SK-N-SH (cell line): ENCODE results near the gene SLX4IP. TPM values are rescaled to one million over a fixed set of nuclear protein-coding genes. Genes with fewer than 3 reads are reported as not detected.

Experiments used
- CTCF ChIA-PET: fragments of 300-600, 350-600 bp; formaldehyde crosslinking; extraction: SDS; loops from one replicate; lab custom pipeline; 2021; lab: Yijun Ruan, JAX
- POLR2A ChIA-PET: fragments of 350-600 bp; sonication (Branson Sonifier 250); formaldehyde crosslinking; extraction: SDS; loops from one replicate; lab custom pipeline; 2020; ENCODE audit warnings: antibody characterized with exemption, inconsistent platforms; lab: Yijun Ruan, JAX
- DNase-seq: peaks from one replicate; pipeline ENCODE4 v3.0.0; 2012
- H2AFZ ChIP-seq: fragments of 200-600 bp; sonication (generic); 2 replicates; pipeline ENCODE4 v1.8.1; 2016; ENCODE audit warnings: antibody characterized with exemption, mild to moderate bottlenecking, low read depth
- H3F3A ChIP-seq: fragments of 200-600 bp; sonication (generic); replicated peaks from 2 replicates; pipeline ENCODE3; 2016; ENCODE audit warnings: antibody characterized with exemption, mild to moderate bottlenecking; ENCODE audit not compliant: insufficient read depth
- H3K27ac ChIP-seq, 2 experiments: fragments of 200-500 bp in 1 of 2; fragments of 200-600 bp in 1 of 2; sonication (Bioruptor generic) in 1 of 2; sonication (generic), shearing (Covaris generic) in 1 of 2; 2 replicates each; pipeline versions ENCODE4 v1.5.1 to v1.6.1; 2014 to 2016; ENCODE audit warnings: low read depth in 2 of 2, inconsistent platforms in 1 of 2, low read length in 1 of 2, mild to moderate bottlenecking in 1 of 2, mixed read lengths in 1 of 2
- H3K27me3 ChIP-seq: fragments of 200-600 bp; sonication (generic), shearing (Covaris generic); 2 replicates; pipeline ENCODE4 v1.6.1; 2016; ENCODE audit warnings: mixed run types; ENCODE audit not compliant: insufficient read depth
- H3K36me3 ChIP-seq, 2 experiments: fragments of 200-500 bp in 1 of 2; fragments of 200-600 bp in 1 of 2; sonication (Bioruptor generic) in 1 of 2; sonication (generic) in 1 of 2; replicated peaks in 1 of 2; 2 replicates each; pipeline versions ENCODE3 to v1.5.1; 2014 to 2016; ENCODE audit warnings: low read length in 1 of 2, mild to moderate bottlenecking in 1 of 2; ENCODE audit not compliant: insufficient read depth in 2 of 2, control insufficient read depth in 1 of 2
- H3K4me1 ChIP-seq, 2 experiments: fragments of 200-500 bp in 1 of 2; fragments of 200-600 bp in 1 of 2; sonication (Bioruptor generic) in 1 of 2; sonication (generic), shearing (Covaris generic) in 1 of 2; 2 replicates each; pipeline versions ENCODE4 v1.5.1 to v1.6.1; 2014 to 2016; ENCODE audit warnings: low read depth in 1 of 2, low read length in 1 of 2, mixed run types in 1 of 2; ENCODE audit not compliant: insufficient read depth in 2 of 2, control insufficient read depth in 1 of 2
- H3K4me2 ChIP-seq: fragments of 200-600 bp; sonication (generic), shearing (Covaris generic); 2 replicates; pipeline ENCODE4 v1.6.1; 2017; ENCODE audit warnings: mixed run types
- H3K4me3 ChIP-seq, 2 experiments: fragments of 200-500 bp in 1 of 2; fragments of 200-600 bp in 1 of 2; sonication (Bioruptor generic) in 1 of 2; sonication (generic), shearing (Covaris generic) in 1 of 2; 2 replicates each; pipeline versions ENCODE4 v1.5.1 to v1.8.1; 2014 to 2016; ENCODE audit warnings: low read depth in 2 of 2, inconsistent platforms in 1 of 2, low read length in 1 of 2, mild to moderate bottlenecking in 1 of 2, mixed read lengths in 1 of 2, moderate library complexity in 1 of 2
- H3K79me2 ChIP-seq: fragments of 200-600 bp; sonication (generic); 2 replicates; pipeline ENCODE4 v1.8.1; 2017; ENCODE audit warnings: mild to moderate bottlenecking; ENCODE audit not compliant: insufficient read depth
- H3K9ac ChIP-seq: fragments of 200-600 bp; sonication (generic); 2 replicates; pipeline ENCODE4 v1.6.1; 2017; ENCODE audit warnings: mixed run types
- H3K9me2 ChIP-seq: fragments of 200-600 bp; sonication (generic); 2 replicates; pipeline ENCODE4 v1.6.1; 2017; ENCODE audit warnings: mixed run types
- H3K9me3 ChIP-seq: fragments of 200-600 bp; sonication (generic); 2 replicates; pipeline ENCODE4 v1.6.1; 2017; ENCODE audit warnings: mixed run types, mild to moderate bottlenecking, moderate library complexity
- H4K20me1 ChIP-seq: fragments of 200-600 bp; sonication (generic); 2 replicates; pipeline ENCODE4 v1.6.1; 2017; ENCODE audit warnings: mild to moderate bottlenecking, mixed run types; ENCODE audit not compliant: insufficient read depth
- CHD2 ChIP-seq: fragments of 150-350 bp; IDR thresholded peaks from 2 replicates; pipeline ENCODE4 v1.6.1; 2018; ENCODE audit warnings: low read length; ENCODE audit not compliant: partially characterized antibody
- CTCF ChIP-seq: fragments of 200-600 bp; sonication (generic); IDR thresholded peaks from 2 replicates; pipeline ENCODE4 v1.6.1; 2017; ENCODE audit warnings: antibody characterized with exemption, mild to moderate bottlenecking, moderate library complexity
- ELF1 ChIP-seq: IDR thresholded peaks from 2 replicates; pipeline ENCODE4 v1.4.0; 2012
- FOSL2 ChIP-seq: IDR thresholded peaks from 2 replicates; pipeline ENCODE4 v1.4.0; 2012; ENCODE audit warnings: low read depth, mild to moderate bottlenecking, moderate library complexity, borderline replicate concordance
- GABPA ChIP-seq: IDR thresholded peaks from 2 replicates; pipeline ENCODE4 v1.4.0; 2012; ENCODE audit warnings: low read depth, mild to moderate bottlenecking
- GATA2 ChIP-seq: sonication (generic); formaldehyde crosslinking; IDR thresholded peaks from 2 replicates; pipeline ENCODE4 v1.5.0; 2020; ENCODE audit warnings: mild to moderate bottlenecking, missing genetic modification reagents
- MXI1 ChIP-seq: IDR thresholded peaks from 2 replicates; pipeline ENCODE4 v1.6.1; 2012; ENCODE audit warnings: mild to moderate bottlenecking, low read depth, low read length, improper control_type of control experiment
- NFIC ChIP-seq: IDR thresholded peaks from 2 replicates; pipeline ENCODE4 v1.4.0; 2012; ENCODE audit warnings: borderline replicate concordance
- NRF1 ChIP-seq: IDR thresholded peaks from 2 replicates; pipeline ENCODE4 v1.6.1; 2012; ENCODE audit warnings: low read depth, mild to moderate bottlenecking, low read length
- RAD21 ChIP-seq: IDR thresholded peaks from 2 replicates; pipeline ENCODE4 v1.6.1; 2012; ENCODE audit warnings: mild to moderate bottlenecking, low read length
- RCOR1 ChIP-seq: fragments of 150-350 bp; IDR thresholded peaks from 2 replicates; pipeline ENCODE4 v1.6.1; 2017; ENCODE audit warnings: antibody characterized with exemption, low read length
- RXRA ChIP-seq: IDR thresholded peaks from 2 replicates; pipeline ENCODE4 v1.4.0; 2012; ENCODE audit warnings: low read depth, mild to moderate bottlenecking, borderline replicate concordance
- YY1 ChIP-seq: IDR thresholded peaks from 2 replicates; pipeline ENCODE4 v1.4.0; 2012; ENCODE audit warnings: low read depth, mild to moderate bottlenecking
- WGBS: methylation state at CpG from one replicate; pipeline ENCODE4 v1.1.6; 2017; ENCODE audit warnings: low lambda C conversion rate; 5-methylcytosine and 5-hydroxymethylcytosine counted together
- polyA plus RNA-seq, 3 experiments: library from polyadenylated mRNA; depleted of rRNA; stranded (reverse); fragments of >200 nt; gene quantifications; 2 replicates each; pipeline ENCODE4 v1.2.3, GENCODE V29; 2012

Gene SLX4IP
- polyA plus RNA-seq, 1 of the 3 experiments (the other 2 are of a cell fraction): 1.3 TPM

GRCh38 chr20:10502098-10502526, 67.0 kb downstream of the SLX4IP start:
- Histone ChIP-seq H3K4me1 (peaks cover 10% of the 10 kb centered on the region in 2 experiments; a peak in 3 of 4 replicates), H3K4me3 (no peak overlapping the region), H3K9ac (no peak overlapping the region), H3K79me2 (peaks cover 6% of the 10 kb centered on the region; the same call in 1 of the 2 replicates), H3K9me3 (no peaks in the 10 kb centered on the region), H3K36me3 (no peaks in the 10 kb centered on the region), H3K27me3 (no peaks in the 10 kb centered on the region), H3K4me2 (no peak overlapping the region), H3K27ac (no peak overlapping the region), H3F3A (no peaks in the 10 kb centered on the region), H3K9me2 (no peaks in the 10 kb centered on the region), H4K20me1 (no peaks in the 10 kb centered on the region), H2AFZ (no peak overlapping the region)
- WGBS: 94% methylated on average over 5 of the region's 5 CpGs
- ChIA-PET CTCF (no interaction called here), POLR2A (no interaction called here)
- TF ChIP-seq GATA2 (CRISPR knock-in tag) (no peak), GABPA (no peak), FOSL2 (no peak)
- DNase-seq: no peak

GRCh38 chr20:10504608-10504993, 69.5 kb downstream of the SLX4IP start:
- Histone ChIP-seq H3K4me3 (no peak overlapping the region), H3K27ac (peak overlapping the region in 1 of 2 experiments; percentile 58; a peak in 1 of 4 replicates), H3K4me1 (peaks cover 20 to 25% of the 10 kb centered on the region in 2 experiments), H3K4me2 (no peak overlapping the region), H3F3A (peaks cover 13% of the 10 kb centered on the region), H3K27me3 (no peaks in the 10 kb centered on the region), H3K9ac (no peak overlapping the region), H2AFZ (no peak overlapping the region), H3K36me3 (no peaks in the 10 kb centered on the region), H3K9me3 (no peaks in the 10 kb centered on the region), H3K9me2 (no peaks in the 10 kb centered on the region), H4K20me1 (no peaks in the 10 kb centered on the region), H3K79me2 (no peaks in the 10 kb centered on the region)
- CTCF ChIA-PET: no interaction called here
- TF ChIP-seq NFIC (no peak), CHD2 (no peak), RXRA (no peak), RAD21 (no peak), RCOR1 (no peak), NRF1 (no peak), MXI1 (no peak), ELF1 (no peak), CTCF (no peak), YY1 (no peak)
- no peak for DNase-seq
- WGBS: 97% methylated on average over 7 of the region's 7 CpGs
- POLR2A ChIA-PET: no interaction called here
